GM12878 (cell line): Measurements from ENCODE around the gene TBC1D1. TPM values are rescaled to one million over a fixed set of nuclear protein-coding genes. Genes with fewer than 3 reads are reported as not detected.

Experiments used
- ASH2L ChIP-seq: fragments of 300-600, 200-600 bp; sonication (generic); IDR thresholded peaks from 2 replicates; pipeline ENCODE4 v1.6.1; 2017; ENCODE audit warnings: low read depth, mild to moderate bottlenecking, borderline replicate concordance
- ATF7 ChIP-seq: fragments of 450-650 bp; IDR thresholded peaks from 2 replicates; pipeline ENCODE4 v1.6.1; 2016; ENCODE audit warnings: low read depth, mild to moderate bottlenecking
- BRCA1 ChIP-seq: IDR thresholded peaks from 2 replicates; pipeline ENCODE4 v1.6.1; 2011; ENCODE audit warnings: low read depth, low read length, improper control_type of control experiment
- CBFB ChIP-seq: IDR thresholded peaks from 2 replicates; pipeline ENCODE4 v1.6.1; 2016; ENCODE audit warnings: antibody characterized with exemption, low read depth
- ELK1 ChIP-seq: IDR thresholded peaks from 2 replicates; pipeline ENCODE4 v1.6.1; 2012; ENCODE audit warnings: low read depth, low read length, improper control_type of control experiment
- FOS ChIP-seq: IDR thresholded peaks from 3 replicates; pipeline ENCODE4 v1.6.1; 2011; ENCODE audit warnings: borderline replicate concordance; ENCODE audit not compliant: insufficient read length; ENCODE audit errors: extremely low read depth
- GATAD2B ChIP-seq: fragments of 450-650 bp; conservative IDR thresholded peaks from 2 replicates; pipeline ENCODE4 v1.6.1; 2017; ENCODE audit warnings: low read depth, mild to moderate bottlenecking, moderate library complexity
- HCFC1 ChIP-seq: fragments of 150-350 bp; IDR thresholded peaks from 2 replicates; pipeline ENCODE4 v1.6.1; 2014; ENCODE audit warnings: low read length
- IKZF2 ChIP-seq, 2 experiments: fragments of 450-650 bp; IDR thresholded peaks; 2 replicates each; pipeline ENCODE4 v1.6.1; 2017; ENCODE audit warnings: mild to moderate bottlenecking in 2 of 2, moderate library complexity in 2 of 2
- LARP7 ChIP-seq: fragments of 450-650 bp; IDR thresholded peaks from 2 replicates; pipeline ENCODE4 v1.6.1; 2017; ENCODE audit warnings: mild to moderate bottlenecking
- MTA2 ChIP-seq: fragments of 450-650 bp; IDR thresholded peaks from 2 replicates; pipeline ENCODE4 v1.6.1; 2016; ENCODE audit warnings: low read depth, mild to moderate bottlenecking, moderate library complexity
- NR2F1 ChIP-seq: fragments of 450-650 bp; conservative IDR thresholded peaks from 2 replicates; pipeline ENCODE4 v1.6.1; 2017; ENCODE audit warnings: mild to moderate bottlenecking
- PKNOX1 ChIP-seq: fragments of 450-650 bp; IDR thresholded peaks from 2 replicates; pipeline ENCODE4 v1.6.1; 2016; ENCODE audit warnings: mild to moderate bottlenecking
- RB1 ChIP-seq: fragments of 450-650 bp; formaldehyde crosslinking; IDR thresholded peaks from 2 replicates; pipeline ENCODE4 v1.6.1; 2017; ENCODE audit warnings: mild to moderate bottlenecking, borderline replicate concordance
- RELA ChIP-seq: fragments of 450-650 bp; IDR thresholded peaks from 2 replicates; pipeline ENCODE4 v1.8.0; 2014; ENCODE audit warnings: borderline replicate concordance; ENCODE audit not compliant: partially characterized antibody
- RELB ChIP-seq: fragments of 450-650 bp; IDR thresholded peaks from 2 replicates; pipeline ENCODE4 v1.6.1; 2017; ENCODE audit warnings: low read depth, mild to moderate bottlenecking, moderate library complexity
- SIX5 ChIP-seq: IDR thresholded peaks from 2 replicates; pipeline ENCODE4 v1.6.1; 2011; ENCODE audit warnings: mild to moderate bottlenecking, low read depth, low read length, moderate library complexity; ENCODE audit not compliant: severe bottlenecking
- TCF7 ChIP-seq: IDR thresholded peaks from 2 replicates; pipeline ENCODE4 v1.6.1; 2014; ENCODE audit warnings: antibody characterized with exemption, borderline replicate concordance
- USF1 ChIP-seq: IDR thresholded peaks from 2 replicates; pipeline ENCODE4 v1.6.1; 2011; ENCODE audit warnings: borderline replicate concordance, low read depth, mild to moderate bottlenecking, moderate library complexity, mixed read lengths, low read length; ENCODE audit not compliant: insufficient read depth; ENCODE audit errors: extremely low read length
- ZBED1 ChIP-seq: IDR thresholded peaks from 2 replicates; pipeline ENCODE4 v1.6.1; 2016; ENCODE audit warnings: borderline replicate concordance
- ZNF274 ChIP-seq: IDR thresholded peaks from one replicate; pipeline ENCODE4 v1.8.0; 2011; ENCODE audit not compliant: insufficient read length, insufficient read depth
- ZNF592 ChIP-seq: fragments of 450-650 bp; IDR thresholded peaks from 2 replicates; pipeline ENCODE4 v1.6.1; 2017; ENCODE audit warnings: mild to moderate bottlenecking, moderate library complexity
- ZSCAN29 ChIP-seq: fragments of 450-650 bp; IDR thresholded peaks from 2 replicates; pipeline ENCODE4 v1.6.1; 2017; ENCODE audit warnings: mild to moderate bottlenecking, moderate library complexity
- polyA plus RNA-seq, 11 experiments: library from polyadenylated mRNA; depleted of rRNA in 4 of 11; unstranded in 6 of 11; stranded (reverse) in 5 of 11; fragments of >200 nt; fragmentation: Nextera tagmentation in 4 of 11; fragmentation: Illumina TruSeq in 1 of 11; extraction: Ambion mirVana in 4 of 11; extraction: Trizol in 1 of 11; gene quantifications; 1 replicate in 1 of 11; 2 replicates in 10 of 11; pipeline versions ENCODE4 v1.2.1 to v1.2.3, GENCODE V29; 2011 to 2016; ENCODE audit warnings: inconsistent platforms in 2 of 11, missing spikeins in 2 of 11, low read depth in 1 of 11
- total RNA-seq, 4 experiments: library from RNA; depleted of rRNA in 3 of 4; stranded (reverse); fragments of >200 nt in 3 of 4; fragmentation: Illumina TruSeq in 1 of 4; extraction: Trizol in 1 of 4; gene quantifications; 2 replicates each; pipeline versions ENCODE4 v1.2.1 to v1.2.3, GENCODE V29; 2013 to 2021

The TBC1D1 gene
- total and polyA plus RNA-seq, 10 of the 15 experiments (the other 5 are each of a cell fraction or from before 2014, with no cell fraction given) = 5.3 to 102 (median 57.8) TPM

GRCh38 chr4:38075370-38076152 lies 184.7 kb downstream of the TBC1D1 start (continued):
- TF ChIP-seq BRCA1 (no peak), ZNF274 (no peak), CBFB (no peak), SIX5 (no peak), RB1 (no peak), TCF7 (no peak), ZNF592 (no peak), ZBED1 (peak; percentile 56; the same call in 1 of the 2 replicates), IKZF2 (IDR thresholded peaks at IDR 0.05) (peak; percentile 24 to 55; a peak in 3 of 4 replicates), FOS (no peak), HCFC1 (no peak), ZSCAN29 (no peak), ATF7 (no peak), NR2F1 (peak; percentile 40; the same call in 1 of the 2 replicates), ASH2L (no peak), MTA2 (no peak), USF1 (no peak), ELK1 (no peak), RELA (no peak), PKNOX1 (peak; percentile 56; the same call in 1 of the 2 replicates), RELB (peak; percentile 45; the same call in 1 of the 2 replicates), GATAD2B (no peak), LARP7 (no peak)
